ENCODE results near the gene BACE1. TPM values are rescaled to one million over a fixed set of nuclear protein-coding genes. Genes with fewer than 3 reads are reported as not detected.

The BACE1 gene
- total and polyA plus RNA-seq, 2 experiments from 2014 or later: 2.4 to 7.2 TPM

DNA sequence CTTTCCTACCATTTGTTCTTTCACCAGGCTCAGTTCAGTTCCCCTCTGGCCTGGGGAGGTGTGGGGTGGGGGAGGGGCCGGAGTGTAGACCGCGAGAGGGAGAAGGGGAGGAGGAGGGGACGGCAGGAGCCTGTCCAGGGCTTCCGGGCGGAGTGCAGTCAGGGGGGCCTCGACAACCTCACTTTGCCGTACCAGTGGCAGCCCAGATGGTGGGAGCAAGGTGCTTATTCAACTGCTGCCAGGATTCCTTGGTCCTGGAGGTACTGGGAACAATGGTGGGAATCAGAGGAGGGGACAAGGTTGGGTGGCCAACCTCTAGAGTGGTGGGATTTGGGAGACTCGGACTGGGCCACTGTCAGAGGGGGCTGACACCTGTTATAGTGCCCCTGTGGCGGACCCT, 1.2 kb downstream of the BACE1 start:
- no peak overlapping the region; the same call in 1 of the 2 replicates for H2AFZ ChIP-seq
- Mint-ChIP-seq H3K27me3 (ENCODE audit: insufficient read depth, low read depth, poor library complexity) (peaks cover 15% of the 10 kb centered on the region), H3K4me1 (peaks cover 16% of the 10 kb centered on the region), H3K4me3 (peak overlapping the region; percentile 70), H3K27ac (no peak overlapping the region), H3K36me3 (ENCODE audit: low read depth) (no peaks in the 10 kb centered on the region), H3K9me3 (no peaks in the 10 kb centered on the region; the same call in 2 of the 3 replicates)
- H3F3A ChIP-seq (replicated peaks; ENCODE audit: low read depth): no peaks in the 10 kb centered on the region
- no peaks in the 10 kb centered on the region for H4K20me1 ChIP-seq (replicated peaks; ENCODE audit: insufficient read depth)
- no peaks in the 10 kb centered on the region for H3K27me3 ChIP-seq (ENCODE audit: insufficient read depth)
- no peak overlapping the region for H3K27ac ChIP-seq (ENCODE audit: low read depth)
- H3K36me3 ChIP-seq (ENCODE audit: insufficient read depth): no peaks in the 10 kb centered on the region
- peak; percentile 36 for DNase-seq (ENCODE audit: low spot score)
- no peaks in the 10 kb centered on the region for H3K79me2 ChIP-seq (replicated peaks; ENCODE audit: insufficient read depth)
- peaks cover 13% of the 10 kb centered on the region; the same call in 1 of the 2 replicates for H3K4me1 ChIP-seq (ENCODE audit: insufficient read depth)
- H3K9me2 ChIP-seq (ENCODE audit: insufficient read depth): no peaks in the 10 kb centered on the region
- H3K4me2 ChIP-seq: peak overlapping the region; percentile 79
- peak overlapping the region; percentile 72 for H3K4me3 ChIP-seq
- ATAC-seq: peak; percentile 11
- TF ChIP-seq REST (IDR thresholded peaks at IDR 0.05; ENCODE audit: unreplicated experiment) (no peak), CREB1 (CRISPR knock-in tag; IDR thresholded peaks at IDR 0.05; ENCODE audit: low read depth) (no peak), EZH2 (IDR thresholded peaks at IDR 0.05; ENCODE audit: low read depth, unreplicated experiment) (no peak), JUNB (IDR thresholded peaks at IDR 0.05; ENCODE audit: unreplicated experiment) (no peak), ZNF331 (CRISPR knock-in tag; IDR thresholded peaks at IDR 0.05; ENCODE audit: low read depth) (no peak), ZNF114 (CRISPR knock-in tag; IDR thresholded peaks at IDR 0.05) (no peak), NANOG (IDR thresholded peaks at IDR 0.05; ENCODE audit: borderline replicate concordance) (no peak), POLR2AphosphoS5 (IDR thresholded peaks at IDR 0.05; ENCODE audit: low read depth) (no peak), CTCF (conservative IDR thresholded peaks at IDR 0.05; ENCODE audit: low read depth in 2 of 2) (no peak), STAT1 (IDR thresholded peaks at IDR 0.05; ENCODE audit: unreplicated experiment) (no peak), EZH2phosphoT487 (IDR thresholded peaks at IDR 0.05; ENCODE audit: unreplicated experiment) (no peak)
- TF ChIP-seq, protein P1, sequence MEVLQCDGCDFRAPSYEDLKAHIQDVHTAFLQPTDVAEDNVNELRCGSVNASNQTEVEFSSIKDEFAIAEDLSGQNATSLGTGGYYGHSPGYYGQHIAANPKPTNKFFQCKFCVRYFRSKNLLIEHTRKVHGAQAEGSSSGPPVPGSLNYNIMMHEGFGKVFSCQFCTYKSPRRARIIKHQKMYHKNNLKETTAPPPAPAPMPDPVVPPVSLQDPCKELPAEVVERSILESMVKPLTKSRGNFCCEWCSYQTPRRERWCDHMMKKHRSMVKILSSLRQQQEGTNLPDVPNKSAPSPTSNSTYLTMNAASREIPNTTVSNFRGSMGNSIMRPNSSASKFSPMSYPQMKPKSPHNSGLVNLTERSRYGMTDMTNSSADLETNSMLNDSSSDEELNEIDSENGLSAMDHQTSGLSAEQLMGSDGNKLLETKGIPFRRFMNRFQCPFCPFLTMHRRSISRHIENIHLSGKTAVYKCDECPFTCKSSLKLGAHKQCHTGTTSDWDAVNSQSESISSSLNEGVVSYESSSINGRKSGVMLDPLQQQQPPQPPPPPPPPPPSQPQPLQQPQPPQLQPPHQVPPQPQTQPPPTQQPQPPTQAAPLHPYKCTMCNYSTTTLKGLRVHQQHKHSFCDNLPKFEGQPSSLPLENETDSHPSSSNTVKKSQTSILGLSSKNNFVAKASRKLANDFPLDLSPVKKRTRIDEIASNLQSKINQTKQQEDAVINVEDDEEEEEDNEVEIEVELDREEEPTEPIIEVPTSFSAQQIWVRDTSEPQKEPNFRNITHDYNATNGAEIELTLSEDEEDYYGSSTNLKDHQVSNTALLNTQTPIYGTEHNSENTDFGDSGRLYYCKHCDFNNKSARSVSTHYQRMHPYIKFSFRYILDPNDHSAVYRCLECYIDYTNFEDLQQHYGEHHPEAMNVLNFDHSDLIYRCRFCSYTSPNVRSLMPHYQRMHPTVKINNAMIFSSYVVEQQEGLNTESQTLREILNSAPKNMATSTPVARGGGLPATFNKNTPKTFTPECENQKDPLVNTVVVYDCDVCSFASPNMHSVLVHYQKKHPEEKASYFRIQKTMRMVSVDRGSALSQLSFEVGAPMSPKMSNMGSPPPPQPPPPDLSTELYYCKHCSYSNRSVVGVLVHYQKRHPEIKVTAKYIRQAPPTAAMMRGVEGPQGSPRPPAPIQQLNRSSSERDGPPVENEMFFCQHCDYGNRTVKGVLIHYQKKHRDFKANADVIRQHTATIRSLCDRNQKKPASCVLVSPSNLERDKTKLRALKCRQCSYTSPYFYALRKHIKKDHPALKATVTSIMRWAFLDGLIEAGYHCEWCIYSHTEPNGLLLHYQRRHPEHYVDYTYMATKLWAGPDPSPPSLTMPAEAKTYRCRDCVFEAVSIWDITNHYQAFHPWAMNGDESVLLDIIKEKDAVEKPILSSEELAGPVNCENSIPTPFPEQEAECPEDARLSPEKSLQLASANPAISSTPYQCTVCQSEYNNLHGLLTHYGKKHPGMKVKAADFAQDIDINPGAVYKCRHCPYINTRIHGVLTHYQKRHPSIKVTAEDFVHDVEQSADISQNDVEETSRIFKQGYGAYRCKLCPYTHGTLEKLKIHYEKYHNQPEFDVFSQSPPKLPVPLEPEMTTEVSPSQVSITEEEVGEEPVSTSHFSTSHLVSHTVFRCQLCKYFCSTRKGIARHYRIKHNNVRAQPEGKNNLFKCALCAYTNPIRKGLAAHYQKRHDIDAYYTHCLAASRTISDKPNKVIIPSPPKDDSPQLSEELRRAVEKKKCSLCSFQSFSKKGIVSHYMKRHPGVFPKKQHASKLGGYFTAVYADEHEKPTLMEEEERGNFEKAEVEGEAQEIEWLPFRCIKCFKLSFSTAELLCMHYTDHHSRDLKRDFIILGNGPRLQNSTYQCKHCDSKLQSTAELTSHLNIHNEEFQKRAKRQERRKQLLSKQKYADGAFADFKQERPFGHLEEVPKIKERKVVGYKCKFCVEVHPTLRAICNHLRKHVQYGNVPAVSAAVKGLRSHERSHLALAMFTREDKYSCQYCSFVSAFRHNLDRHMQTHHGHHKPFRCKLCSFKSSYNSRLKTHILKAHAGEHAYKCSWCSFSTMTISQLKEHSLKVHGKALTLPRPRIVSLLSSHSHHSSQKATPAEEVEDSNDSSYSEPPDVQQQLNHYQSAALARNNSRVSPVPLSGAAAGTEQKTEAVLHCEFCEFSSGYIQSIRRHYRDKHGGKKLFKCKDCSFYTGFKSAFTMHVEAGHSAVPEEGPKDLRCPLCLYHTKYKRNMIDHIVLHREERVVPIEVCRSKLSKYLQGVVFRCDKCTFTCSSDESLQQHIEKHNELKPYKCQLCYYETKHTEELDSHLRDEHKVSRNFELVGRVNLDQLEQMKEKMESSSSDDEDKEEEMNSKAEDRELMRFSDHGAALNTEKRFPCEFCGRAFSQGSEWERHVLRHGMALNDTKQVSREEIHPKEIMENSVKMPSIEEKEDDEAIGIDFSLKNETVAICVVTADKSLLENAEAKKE (CRISPR knock-in tag; IDR thresholded peaks at IDR 0.05): no peak
- TF ChIP-seq, protein P2, sequence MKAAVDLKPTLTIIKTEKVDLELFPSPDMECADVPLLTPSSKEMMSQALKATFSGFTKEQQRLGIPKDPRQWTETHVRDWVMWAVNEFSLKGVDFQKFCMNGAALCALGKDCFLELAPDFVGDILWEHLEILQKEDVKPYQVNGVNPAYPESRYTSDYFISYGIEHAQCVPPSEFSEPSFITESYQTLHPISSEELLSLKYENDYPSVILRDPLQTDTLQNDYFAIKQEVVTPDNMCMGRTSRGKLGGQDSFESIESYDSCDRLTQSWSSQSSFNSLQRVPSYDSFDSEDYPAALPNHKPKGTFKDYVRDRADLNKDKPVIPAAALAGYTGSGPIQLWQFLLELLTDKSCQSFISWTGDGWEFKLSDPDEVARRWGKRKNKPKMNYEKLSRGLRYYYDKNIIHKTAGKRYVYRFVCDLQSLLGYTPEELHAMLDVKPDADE (IDR thresholded peaks at IDR 0.05): no peak

Measured in GM23338 (cell line).